AG09309 (cell line): ENCODE measurements around the gene RASAL1.

Experiments
- DNase-seq: peaks from one replicate; pipeline ENCODE4 v3.0.0-alpha.2; 2010; ENCODE audit warnings: low read depth
- H3K4me3 ChIP-seq: 2 replicates; pipeline ENCODE4 v1.5.1; 2011; ENCODE audit warnings: mild to moderate bottlenecking, low read depth, low read length, moderate library complexity; ENCODE audit not compliant: control insufficient read depth
- CTCF ChIP-seq: IDR thresholded peaks from 2 replicates; pipeline ENCODE4 v1.5.1; 2011; ENCODE audit warnings: mild to moderate bottlenecking, low read depth, low read length, inconsistent platforms; ENCODE audit not compliant: insufficient read depth, control insufficient read depth; ENCODE audit errors: missing control alignments

Gene RASAL1

DNA sequence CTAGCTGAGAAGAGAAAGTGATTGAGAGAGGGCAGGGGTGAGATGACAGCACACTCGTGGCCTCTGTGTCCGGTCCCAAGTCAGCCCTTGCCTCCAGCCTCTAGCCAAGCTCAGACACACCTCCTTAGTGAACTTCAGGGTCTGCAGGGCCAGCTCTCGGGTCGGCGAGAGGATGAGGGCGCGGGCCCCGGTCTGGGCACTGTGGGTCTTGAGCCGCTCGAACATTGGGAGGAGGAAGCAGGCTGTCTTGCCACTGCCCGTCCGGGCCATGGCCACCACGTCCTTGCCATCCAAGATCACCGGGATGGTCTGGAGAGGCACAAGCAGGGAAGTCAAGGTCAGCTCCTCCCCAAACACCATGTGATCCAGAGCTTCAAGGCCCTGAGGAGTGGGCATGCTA is 43.5 kb upstream of the RASAL1 start:
- no peak for DNase-seq

DNA sequence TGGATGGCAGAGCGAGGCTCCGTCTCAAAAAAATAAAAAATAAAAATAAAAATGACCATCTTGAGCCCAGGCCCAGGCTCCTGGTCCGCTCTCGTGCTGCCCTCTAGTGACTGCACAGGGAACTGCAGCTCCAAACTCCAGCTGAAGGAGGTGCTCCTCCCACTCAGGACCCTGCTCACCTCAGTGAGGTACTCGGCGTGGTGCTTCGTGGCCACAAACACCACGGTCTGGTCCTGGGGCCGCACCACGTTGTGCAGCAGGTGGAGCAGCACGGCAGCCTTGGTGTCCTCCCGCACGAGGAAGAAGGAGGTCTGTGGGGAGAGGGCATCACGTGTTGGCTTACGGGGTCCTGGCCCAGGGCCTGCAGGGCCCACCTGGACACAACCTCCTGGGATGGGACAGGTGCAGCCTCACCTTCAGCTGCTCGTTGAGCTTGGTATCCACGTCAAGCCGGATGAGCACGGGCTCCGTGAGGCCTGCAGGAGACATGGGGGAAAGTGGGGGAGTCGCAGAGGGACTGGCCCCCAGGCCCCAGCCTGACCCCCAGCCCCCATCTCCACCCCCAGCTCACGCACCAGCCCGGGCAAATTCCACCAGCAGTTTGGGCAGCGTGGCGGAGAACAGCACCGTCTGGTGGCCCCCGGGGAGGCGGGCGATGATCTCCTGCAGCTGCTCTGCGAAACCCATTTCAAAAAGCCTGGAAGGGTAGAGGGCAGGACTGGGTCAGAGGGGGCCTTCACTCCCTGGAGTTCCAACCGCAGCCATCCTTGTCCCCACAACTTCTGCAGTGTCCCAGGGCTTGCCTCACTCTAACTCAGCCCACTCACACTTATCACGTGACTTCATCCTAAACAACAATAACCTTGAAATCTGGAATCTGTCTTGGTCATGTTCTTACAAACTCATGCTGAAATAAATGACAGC is 39.2 kb upstream of the RASAL1 start:
- DNase-seq: no peak
- H3K4me3 ChIP-seq: no peak overlapping the region
- TF ChIP-seq CTCF: peak; percentile 99

More for the DNA sequence above, 43.5 kb upstream of the RASAL1 start:
- no peak for TF ChIP-seq CTCF
- H3K4me3 ChIP-seq: no peak overlapping the region

- no peak for TF ChIP-seq CTCF
- DNase-seq: no peak
- no peak overlapping the region for H3K4me3 ChIP-seq
These were observed 37.6 kb upstream of the RASAL1 start for GRCh38 chr12:113173081-113173698.

DNA sequence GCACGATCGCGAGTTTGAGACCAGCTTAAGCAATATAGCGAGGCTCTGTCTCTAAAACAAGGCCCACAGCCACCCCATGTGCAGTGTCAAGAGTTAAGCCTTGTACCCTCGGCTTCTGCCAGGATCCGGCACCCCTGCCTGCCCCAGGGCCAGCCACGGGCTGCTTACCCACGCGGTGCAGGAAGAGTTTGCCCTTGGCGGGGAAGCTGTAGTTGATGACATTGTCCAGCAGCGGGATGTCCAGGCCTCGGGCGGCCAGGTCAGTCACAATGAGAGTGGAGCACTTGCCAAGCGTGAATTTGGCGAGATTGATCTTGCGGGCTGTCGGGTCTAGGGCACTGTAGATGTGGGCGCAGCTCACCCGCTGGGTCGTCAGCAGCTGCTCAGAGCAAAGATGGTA is 36.6 kb upstream of the RASAL1 start:
- no peak for DNase-seq
- no peak overlapping the region for H3K4me3 ChIP-seq
- no peak for TF ChIP-seq CTCF

DNA sequence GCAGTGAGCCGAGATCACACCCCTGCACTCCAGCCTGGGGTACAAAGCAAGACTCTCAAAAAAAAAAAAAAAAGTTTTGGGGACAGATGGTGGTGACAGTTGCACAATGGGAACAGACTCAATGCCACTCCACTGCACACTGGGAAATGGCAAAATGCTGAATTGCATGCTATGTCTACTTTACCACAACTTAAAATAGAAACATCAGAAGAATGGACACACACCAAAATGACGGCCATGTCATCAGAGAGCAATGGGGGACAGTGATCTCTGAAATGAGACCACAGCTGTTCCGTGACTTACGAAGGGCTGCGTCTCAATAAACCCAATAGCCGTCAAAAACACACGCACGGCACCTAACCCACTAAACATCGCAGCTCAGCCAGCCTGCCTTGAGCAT is 36.0 kb upstream of the RASAL1 start:
- no peak for DNase-seq
- no peak overlapping the region for H3K4me3 ChIP-seq
- TF ChIP-seq CTCF: no peak

- DNase-seq: no peak
- no peak for TF ChIP-seq CTCF
- no peak overlapping the region for H3K4me3 ChIP-seq
These were observed 35.4 kb upstream of the RASAL1 start for GRCh38 chr12:113170926-113171325.
